ENCODE measurements around the gene TNRC6A.

TNRC6A gene

DNA sequence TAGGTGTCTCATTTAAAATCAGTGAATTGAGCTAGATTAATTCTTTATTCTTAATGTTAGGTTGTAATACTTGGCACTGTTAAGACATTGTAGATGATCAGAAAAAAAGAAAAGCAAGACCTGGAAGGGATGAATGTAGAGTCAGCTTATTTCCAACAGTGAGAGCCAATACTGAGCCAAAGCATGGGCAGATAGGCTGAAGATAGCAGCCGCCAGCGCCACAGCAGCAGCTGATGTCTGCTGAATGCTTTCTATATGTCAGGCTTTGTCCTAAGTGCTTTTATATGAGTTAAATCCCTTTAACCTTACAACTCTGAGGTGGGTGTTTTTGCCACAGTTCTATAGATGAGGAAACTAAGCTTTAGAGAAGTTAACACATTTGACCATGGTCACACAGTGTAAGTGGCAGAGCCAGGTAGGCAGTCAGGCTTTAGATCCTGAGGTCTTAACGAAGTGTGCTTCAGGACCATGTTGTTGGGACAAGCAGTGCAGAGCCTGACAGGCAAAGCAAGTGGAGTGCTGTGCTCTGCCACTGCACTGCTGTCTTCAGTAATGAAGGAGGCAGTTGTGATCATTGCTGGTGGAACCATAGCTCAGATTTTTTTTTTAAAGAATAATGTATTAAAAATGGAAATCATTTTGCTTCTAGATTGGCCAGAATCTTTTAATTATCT lies 25.9 kb downstream of the TNRC6A start:
- in situ Hi-C loops (cut with MboI; ENCODE audit: low sequenced_read_pairs): no loop called here

DNA sequence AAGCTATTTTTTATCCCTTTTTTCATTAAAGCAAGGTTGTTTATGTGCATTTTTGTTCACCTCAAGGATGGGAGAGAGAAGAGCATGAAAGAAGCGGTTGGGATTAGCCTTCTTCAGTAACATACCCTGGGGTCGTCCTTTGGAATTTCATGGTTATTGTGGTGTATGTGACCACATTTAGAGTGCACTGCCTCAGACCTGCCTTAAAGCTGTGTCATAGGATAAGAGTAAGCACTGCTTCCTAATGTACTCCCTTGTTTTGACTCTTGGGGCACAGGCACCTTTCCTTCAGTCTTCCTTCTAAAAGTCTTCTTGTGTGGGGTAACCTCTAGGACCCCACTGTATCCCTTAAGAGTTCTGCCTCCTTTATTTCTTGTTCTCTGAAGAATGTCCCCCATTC lies 28.9 kb downstream of the TNRC6A start:
- in situ Hi-C loops (cut with MboI; ENCODE audit: low sequenced_read_pairs): no loop called here

DNA sequence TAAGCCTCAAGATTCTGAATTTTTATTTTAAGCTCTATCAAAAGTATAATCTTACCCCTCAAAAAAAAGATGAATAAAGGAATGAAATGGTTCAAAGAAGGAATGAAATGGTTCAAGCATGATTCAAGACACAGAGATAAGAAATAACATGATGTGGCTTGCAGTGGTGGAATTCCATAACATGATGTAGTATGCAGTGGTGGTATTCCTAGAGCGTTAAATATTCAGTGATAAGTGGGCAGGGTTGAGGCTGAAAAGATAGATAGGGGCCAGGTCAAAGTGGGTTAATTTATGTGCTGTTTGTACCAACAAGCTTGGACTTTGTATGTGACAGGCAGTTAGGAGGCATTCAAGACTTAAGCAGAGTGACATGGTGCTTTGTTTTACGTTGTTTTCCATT lies 29.6 kb downstream of the TNRC6A start:
- in situ Hi-C loops (cut with MboI; ENCODE audit: low sequenced_read_pairs): no loop called here

DNA sequence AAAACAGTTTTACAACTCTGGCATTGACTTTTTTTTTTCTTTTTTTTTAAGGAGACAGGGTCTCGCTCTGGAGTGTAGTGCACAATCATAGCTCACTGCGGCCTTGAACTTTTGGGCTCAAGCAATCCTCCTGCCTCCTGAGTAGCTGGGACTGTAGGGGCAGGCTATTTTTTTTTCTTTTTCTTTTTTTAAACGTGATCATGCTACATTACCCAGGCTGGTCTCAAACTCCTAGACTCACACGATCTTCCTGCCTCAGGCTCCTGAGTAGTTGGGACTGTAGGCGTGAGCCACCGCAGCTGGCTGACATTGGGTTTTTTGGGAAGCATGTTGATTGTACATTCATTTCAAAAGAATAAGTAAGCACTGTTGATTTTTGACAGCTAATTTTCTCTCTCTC lies 32.1 kb downstream of the TNRC6A start:
- in situ Hi-C loops (cut with MboI; ENCODE audit: low sequenced_read_pairs): no loop called here

DNA sequence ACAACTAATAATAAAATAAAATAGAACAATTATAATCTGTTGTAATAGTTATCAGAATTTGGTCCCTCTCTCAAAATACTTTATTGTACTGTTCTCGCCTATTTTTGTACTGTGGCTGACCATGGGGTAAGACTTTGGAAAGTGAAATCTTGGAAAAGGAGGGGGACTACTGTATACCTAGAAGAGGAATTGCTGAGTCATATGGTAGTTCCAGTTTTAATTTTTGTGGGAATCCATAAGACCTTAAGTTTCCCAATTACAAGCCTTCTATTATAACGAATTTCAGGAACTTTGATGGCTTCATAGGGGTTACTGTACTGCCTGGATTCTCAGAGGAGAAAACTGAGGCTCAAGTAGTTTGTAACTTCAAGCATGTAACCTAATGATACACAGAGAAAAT lies 35.5 kb downstream of the TNRC6A start:
- in situ Hi-C loops (cut with MboI; ENCODE audit: low sequenced_read_pairs): no loop called here

DNA sequence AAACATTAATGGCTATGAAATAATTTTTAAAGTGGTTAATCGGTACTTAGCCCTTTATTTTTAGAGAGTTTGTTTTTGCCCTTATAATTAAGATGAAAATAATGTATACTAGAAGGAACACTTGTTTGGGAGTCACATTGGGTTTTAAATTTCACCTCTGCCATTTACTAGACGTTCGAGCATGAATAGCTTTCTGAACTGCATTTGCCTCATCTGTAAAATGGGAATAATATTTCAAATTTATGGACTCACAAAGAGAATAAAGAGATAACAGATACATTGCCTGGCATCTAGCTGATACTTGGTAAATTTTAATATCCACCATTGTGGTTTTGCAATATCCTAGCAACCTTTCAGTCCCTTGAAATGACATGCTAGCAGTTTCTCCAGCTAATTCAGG lies 36.6 kb downstream of the TNRC6A start:
- in situ Hi-C loops (cut with MboI; ENCODE audit: low sequenced_read_pairs): no loop called here

DNA sequence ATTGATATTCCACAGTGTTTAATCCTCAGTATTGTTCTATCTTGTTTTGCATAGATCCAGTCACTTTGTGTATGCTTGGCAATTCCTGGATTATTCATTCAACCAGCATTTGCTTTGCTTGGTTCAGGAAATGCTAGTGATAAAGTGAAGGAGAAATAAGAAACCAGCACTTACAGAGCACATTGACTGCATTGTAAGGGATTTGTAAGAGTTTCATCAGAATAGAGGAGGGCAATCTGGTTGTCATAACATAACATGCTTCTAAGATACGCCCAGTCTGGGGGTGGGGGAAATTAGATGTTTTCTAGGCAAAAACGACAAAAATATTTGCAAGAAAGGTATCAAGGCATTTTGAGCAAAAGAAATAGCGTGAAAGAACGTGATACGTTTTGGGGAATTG lies 40.4 kb downstream of the TNRC6A start:
- in situ Hi-C loops (cut with MboI; ENCODE audit: low sequenced_read_pairs): no loop called here

DNA sequence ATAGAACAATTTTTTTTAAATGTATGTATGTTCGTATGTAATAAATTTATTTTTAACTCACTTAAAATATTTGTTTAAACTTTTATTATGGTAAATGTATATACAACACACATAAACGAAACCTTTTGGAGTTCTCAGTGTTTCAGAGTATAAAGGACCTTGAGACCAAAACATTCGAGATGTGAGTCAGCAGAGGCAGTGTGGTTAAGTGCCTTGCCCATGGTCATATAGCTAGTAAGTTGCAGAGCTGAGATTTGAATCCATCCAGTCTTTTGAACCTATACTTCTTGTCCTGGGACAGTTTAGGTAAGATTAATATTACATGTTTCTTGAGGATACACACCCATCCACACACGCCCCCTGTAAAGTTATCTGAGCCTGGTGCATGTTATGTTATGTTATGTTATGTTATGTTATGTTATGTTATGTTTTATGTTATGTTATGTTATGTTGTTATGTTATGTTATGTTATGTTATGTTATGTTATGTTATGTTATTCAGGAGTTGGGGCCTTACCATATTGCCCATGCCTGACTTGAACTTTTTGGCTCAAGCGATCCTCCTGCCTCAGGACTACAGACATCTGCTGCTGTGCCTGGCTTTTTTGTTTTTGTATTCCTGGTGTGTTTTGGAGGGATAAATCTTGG lies 41.8 kb downstream of the TNRC6A start:
- in situ Hi-C loops (cut with MboI; ENCODE audit: low sequenced_read_pairs): no loop called here

DNA sequence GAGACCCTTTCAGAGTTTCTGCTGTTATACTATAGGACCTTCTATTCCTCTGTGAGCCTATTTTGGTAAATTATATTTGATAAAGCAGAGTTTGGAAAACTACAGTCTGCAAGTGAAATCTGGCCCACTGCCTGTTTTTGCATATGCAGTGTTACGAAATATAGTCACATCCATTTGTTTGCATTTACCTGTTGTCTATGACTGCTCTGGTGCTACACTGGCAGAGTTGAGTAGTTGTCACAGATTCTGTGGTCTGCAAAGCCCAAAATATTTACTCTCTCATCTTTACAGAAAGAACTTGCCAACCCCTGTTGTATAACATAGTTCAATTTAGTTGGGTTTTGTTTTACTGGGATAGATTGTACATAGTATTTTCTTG lies 42.3 kb downstream of the TNRC6A start:
- in situ Hi-C loops (cut with MboI; ENCODE audit: low sequenced_read_pairs): no loop called here

DNA sequence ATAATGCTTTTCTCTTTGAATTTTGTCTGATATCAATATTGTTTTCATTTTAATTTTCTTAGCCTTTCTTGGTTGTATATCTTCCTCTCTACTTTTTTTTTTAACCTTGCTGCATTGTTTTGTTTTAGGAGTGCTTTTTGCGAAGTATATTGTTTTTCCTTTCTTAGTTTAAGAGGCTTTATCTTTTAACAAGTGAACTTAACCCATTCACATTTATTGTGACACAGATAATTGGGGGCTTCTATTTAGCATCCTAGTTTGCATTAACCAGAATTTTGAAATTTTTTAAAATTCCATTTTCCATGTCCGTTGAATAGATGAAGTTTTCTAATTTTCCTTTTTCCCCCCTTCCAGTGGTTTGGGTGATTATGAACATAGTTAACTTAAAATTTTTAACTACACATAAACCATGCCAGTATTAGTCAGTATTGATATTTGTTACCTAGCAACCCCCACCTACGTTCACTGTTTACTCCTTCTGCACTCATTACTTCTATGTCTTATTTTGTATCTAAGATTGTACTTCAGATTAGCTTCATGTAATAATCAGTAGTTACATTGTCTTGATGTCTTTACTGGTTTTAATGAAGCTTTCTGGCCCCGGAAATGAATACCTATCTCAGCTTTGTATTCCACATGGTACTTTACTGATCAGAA lies 44.4 kb downstream of the TNRC6A start:
- in situ Hi-C loops (cut with MboI; ENCODE audit: low sequenced_read_pairs): no loop called here

DNA sequence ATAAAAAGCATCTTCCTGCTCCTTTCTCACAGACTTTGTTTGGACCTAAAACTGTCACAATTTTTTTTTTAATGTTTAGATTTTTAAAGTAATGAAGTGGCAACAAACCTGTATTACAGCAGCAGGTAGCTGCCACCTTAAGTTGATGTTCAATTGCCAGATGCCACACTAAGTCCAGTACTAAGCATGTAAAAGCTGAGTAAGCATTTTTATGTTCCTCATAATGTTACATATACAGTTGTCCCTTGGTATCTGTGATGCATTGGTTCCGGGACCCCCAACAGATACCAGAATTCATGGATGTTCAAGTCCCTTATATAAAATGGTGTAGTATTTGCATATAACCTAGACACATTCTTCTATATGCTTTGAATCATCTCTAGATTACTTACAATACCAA lies 45.1 kb downstream of the TNRC6A start:
- in situ Hi-C loops (cut with MboI; ENCODE audit: low sequenced_read_pairs): no loop called here

DNA sequence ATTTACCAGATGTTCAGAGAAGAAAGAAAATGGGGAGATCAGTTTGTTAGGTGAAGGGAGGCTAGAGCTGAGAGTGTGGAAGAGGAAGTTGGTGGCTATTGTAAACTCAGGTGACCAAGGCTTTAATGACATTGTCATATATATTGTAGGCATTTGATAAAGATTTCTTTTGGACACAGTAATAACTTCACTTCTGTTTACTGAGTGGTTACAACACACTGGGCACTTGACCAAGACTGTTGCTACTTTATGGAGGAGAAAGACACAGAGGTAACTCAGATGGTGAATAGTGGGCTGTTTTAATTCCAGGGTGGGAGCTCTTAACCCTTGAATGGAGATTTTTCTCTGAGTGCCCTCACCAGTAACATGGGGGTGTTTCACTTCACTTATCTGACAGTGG lies 46.0 kb downstream of the TNRC6A start:
- in situ Hi-C loops (cut with MboI; ENCODE audit: low sequenced_read_pairs): no loop called here

DNA sequence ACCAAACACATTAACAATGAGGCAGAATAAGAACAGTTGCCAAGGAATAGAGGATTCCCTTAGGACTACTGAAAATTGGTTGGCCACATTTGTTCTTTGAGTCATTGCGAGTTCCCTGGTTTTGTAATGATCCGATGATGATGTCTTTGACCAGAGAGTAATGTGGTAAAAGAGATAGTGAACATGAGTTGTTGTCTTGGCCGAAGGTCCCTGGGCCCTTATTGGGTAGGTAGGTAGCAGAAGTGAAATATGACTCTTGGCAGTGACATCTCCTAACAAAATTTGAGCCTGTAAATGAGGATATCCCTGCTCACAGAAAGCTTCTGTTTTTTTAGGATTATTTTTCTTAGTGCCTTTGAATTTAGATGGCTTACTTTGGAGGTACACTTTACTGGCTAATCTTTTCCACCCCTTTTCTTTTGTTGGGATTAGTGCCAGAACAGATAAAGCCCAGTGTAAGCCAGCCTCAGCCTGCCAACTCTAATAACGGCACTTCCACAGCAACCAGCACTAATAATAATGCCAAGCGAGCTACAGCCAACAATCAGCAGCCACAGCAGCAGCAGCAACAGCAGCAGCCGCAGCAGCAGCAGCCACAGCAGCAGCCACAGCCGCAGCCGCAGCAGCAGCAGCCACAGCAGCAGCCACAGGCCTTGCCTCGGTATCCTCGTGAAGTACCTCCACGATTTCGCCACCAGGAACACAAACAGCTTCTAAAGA lies 47.2 kb downstream of the TNRC6A start:
- in situ Hi-C loops (cut with MboI; ENCODE audit: low sequenced_read_pairs): no loop called here

DNA sequence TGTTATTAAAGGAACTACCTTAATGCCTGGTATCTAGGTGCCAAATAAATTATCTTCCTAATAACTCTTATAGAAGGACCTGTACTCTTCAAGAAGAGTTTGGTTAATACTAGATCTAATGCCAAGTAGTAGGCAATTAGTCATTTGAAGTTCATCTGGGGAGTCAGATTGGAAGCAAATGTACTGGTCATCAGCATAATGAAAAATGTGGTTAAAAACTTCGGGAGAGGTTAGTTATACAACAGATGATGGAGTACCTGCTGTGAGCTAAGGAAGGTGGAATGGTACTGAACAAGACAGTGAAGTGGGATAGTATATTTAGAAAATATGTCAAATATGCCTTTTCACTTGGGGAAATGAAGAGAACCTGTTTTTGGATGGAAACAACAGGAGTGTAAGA lies 49.2 kb downstream of the TNRC6A start:
- in situ Hi-C loops (cut with MboI; ENCODE audit: low sequenced_read_pairs): no loop called here

DNA sequence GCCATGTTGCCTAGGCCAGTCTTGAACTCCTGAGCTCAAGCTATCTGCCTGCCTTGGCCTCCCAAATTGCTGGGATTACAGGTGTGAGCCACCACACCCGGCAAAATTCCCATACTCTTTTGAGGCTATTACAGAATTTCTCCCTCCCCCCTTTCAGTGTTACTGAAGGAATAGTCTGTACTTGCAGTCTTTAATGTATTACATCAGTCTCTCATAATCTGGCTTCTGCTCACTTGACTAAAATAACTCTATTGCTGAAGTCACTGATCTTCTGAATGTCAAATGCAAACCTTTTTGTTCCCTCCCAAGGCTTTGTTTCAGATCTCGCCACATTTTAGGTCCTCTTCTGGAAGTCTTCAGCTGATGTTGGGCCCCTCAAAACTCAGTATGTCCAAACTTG lies 51.8 kb downstream of the TNRC6A start:
- in situ Hi-C loops (cut with MboI; ENCODE audit: low sequenced_read_pairs): no loop called here

DNA sequence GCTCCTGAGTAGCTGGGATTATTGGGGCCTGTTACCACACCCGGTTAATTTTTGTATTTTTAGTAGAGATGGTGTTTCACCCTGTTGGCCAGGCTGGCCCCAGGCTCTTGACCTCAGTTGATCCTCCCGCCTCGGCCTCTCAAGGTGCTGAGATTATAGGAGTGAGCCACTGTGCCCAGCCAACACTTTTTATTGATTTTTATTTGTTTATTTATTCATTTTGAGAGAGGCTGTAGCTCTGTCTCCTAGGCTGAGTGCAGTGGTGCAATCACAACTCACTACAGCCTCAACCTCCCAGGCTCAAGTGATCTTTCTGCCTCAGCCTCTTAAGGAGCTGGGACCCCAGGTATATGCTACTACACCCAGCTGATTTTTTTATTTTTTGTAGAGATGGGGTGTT lies 54.7 kb downstream of the TNRC6A start:
- in situ Hi-C loops (cut with MboI; ENCODE audit: low sequenced_read_pairs): no loop called here

DNA sequence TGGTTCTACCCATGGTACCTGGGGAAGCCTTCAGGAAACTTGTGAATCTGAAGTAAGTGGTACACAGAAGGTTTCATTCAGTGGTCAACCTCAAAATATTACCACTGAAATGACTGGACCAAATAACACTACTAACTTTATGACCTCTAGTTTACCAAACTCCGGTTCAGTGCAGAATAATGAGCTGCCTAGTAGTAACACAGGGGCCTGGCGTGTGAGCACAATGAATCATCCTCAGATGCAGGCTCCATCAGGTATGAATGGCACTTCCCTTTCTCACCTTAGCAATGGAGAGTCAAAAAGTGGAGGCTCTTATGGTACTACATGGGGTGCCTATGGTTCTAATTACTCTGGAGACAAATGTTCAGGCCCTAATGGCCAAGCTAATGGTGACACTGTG lies 60.4 kb downstream of the TNRC6A start:
- in situ Hi-C loops (cut with MboI; ENCODE audit: low sequenced_read_pairs): no loop called here

DNA sequence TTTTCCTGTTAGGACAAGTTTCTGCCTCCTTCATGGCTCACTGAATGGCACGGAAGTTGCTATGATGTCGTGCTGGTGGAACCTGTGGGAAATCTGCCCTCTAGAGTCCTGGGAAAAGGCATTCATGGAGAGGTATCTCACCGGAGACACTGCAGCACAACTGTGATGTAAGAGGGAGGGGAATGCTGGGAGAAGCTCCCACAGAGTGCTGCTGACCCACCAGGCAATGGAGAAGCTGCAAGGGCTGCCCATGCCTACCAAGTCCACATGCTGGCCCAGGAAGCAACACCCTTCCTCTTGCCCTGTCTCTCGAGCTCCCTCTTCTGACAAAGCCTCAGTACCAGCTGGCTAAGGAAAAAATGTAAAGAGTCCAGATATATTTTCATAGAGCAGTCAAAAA lies 71.1 kb downstream of the TNRC6A start:
- in situ Hi-C loops (cut with MboI; ENCODE audit: low sequenced_read_pairs): no loop called here

DNA sequence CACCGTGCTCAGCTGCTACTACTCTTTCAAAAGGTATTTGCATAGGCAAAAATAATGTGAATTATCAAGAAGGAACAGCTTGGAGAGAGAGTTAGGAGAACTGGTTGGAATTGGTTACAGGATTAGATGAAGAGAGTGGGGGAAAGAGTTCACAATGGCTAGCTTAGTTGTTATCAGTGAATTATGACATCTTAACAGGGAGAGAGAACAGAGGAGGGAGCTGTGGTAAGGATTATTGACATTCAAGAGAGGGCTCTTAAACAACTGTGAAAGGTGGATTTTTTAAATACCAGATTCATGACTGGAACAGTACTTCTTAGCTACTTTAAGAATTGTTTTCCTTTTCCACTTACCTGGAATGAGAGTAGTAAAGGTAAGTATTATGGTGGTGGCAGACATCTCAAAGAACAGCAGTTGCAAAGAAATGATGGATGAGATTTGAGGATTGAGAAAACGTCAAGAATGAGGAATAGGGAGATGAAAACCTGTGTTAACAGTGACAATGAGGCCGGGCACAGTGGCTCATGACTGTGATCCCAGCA lies 72.4 kb downstream of the TNRC6A start:
- in situ Hi-C loops (cut with MboI; ENCODE audit: low sequenced_read_pairs): no loop called here

DNA sequence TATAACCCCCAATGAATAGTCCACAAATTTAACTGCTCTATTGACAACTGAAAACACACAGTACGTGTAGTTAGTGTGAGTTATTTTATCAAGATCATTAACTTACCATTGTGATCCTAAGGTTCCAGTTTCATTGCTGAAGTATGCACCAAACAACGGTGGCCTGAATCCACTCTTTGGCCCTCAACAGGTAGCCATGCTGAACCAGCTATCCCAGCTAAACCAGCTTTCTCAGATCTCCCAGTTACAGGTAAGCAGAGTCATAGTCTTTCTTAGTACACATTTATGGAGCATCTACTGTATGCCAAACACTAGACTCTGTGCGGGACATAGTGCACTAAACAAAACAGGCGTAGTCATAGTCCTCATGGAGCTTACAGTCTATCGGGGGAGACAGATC lies 76.0 kb downstream of the TNRC6A start:
- in situ Hi-C loops (cut with MboI; ENCODE audit: low sequenced_read_pairs): no loop called here

DNA sequence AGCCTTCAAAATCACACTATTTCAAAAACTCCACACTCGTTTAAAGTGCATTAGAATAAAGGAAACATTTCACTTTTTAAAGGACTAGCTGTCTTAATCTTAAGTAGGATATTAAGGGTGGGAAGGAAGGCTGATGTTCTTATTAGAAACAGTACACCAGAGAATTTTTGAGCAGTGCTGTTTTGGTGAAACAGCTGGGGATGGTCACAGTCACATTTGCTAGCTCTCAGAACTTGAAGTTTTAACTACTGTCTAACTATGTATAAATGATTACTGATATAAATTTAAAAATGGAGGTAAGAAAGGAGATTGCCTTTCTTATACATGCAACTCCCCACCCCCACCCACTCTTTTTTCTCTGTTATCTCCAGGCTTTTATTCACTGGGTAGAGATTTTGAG lies 77.8 kb downstream of the TNRC6A start:
- in situ Hi-C loops (cut with MboI; ENCODE audit: low sequenced_read_pairs): no loop called here
